Endothelial cell (in vitro differentiated cells): ENCODE data around the gene PTPN11. TPM values are rescaled to one million over a fixed set of nuclear protein-coding genes. Genes with fewer than 3 reads are reported as not detected.
"Not testable (repeated sequence)": the region's sequence is repeated elsewhere in the genome, so short reads cannot be mapped to it uniquely, and the experiment has no call there.

ENCODE experiments used
- DNase-seq: peaks from one replicate; pipeline ENCODE4 v3.0.0; 2021; ENCODE audit warnings: low spot score
- H3K27ac Mint-ChIP-seq: one replicate; pipeline ENCODE4 v1.8.0; 2021; ENCODE audit warnings: mixed read lengths, inconsistent platforms; ENCODE audit not compliant: unreplicated experiment
- H3K27me3 Mint-ChIP-seq: one replicate; pipeline ENCODE4 v1.8.0; 2021; ENCODE audit warnings: mild to moderate bottlenecking, moderate library complexity, mixed read lengths, inconsistent platforms; ENCODE audit not compliant: unreplicated experiment
- H3K36me3 Mint-ChIP-seq: one replicate; pipeline ENCODE4 v1.8.0; 2021; ENCODE audit warnings: mild to moderate bottlenecking, low read depth, mixed read lengths, inconsistent platforms; ENCODE audit not compliant: unreplicated experiment
- H3K4me1 Mint-ChIP-seq: one replicate; pipeline ENCODE4 v1.8.0; 2021; ENCODE audit warnings: mild to moderate bottlenecking, mixed read lengths, inconsistent platforms; ENCODE audit not compliant: unreplicated experiment
- H3K4me3 Mint-ChIP-seq: one replicate; pipeline ENCODE4 v1.8.0; 2021; ENCODE audit warnings: mild to moderate bottlenecking, mixed read lengths, inconsistent platforms; ENCODE audit not compliant: unreplicated experiment
- H3K9me3 Mint-ChIP-seq: one replicate; pipeline ENCODE4 v1.8.0; 2021; ENCODE audit warnings: mixed read lengths, inconsistent platforms; ENCODE audit not compliant: unreplicated experiment
- total RNA-seq: library from RNA; stranded (reverse); fragmentation: NEBNext Ultra II Directional; extraction: Animal tissue kit (Norgen Biotek cat#: 25700); gene quantifications from one replicate; pipeline ENCODE4 v1.2.1, GENCODE V29; 2021; ENCODE audit not compliant: unreplicated experiment
- TF ChIP-seq, protein P1 (sequence below): fragments of 200-600 bp; sonication (generic); IDR thresholded peaks from one replicate; pipeline ENCODE4 v1.5.0; 2021; ENCODE audit warnings: antibody characterized with exemption; ENCODE audit not compliant: unreplicated experiment

Gene PTPN11
- total RNA-seq, 1 donor from 2014 or later, result 97.8 TPM

DNA sequence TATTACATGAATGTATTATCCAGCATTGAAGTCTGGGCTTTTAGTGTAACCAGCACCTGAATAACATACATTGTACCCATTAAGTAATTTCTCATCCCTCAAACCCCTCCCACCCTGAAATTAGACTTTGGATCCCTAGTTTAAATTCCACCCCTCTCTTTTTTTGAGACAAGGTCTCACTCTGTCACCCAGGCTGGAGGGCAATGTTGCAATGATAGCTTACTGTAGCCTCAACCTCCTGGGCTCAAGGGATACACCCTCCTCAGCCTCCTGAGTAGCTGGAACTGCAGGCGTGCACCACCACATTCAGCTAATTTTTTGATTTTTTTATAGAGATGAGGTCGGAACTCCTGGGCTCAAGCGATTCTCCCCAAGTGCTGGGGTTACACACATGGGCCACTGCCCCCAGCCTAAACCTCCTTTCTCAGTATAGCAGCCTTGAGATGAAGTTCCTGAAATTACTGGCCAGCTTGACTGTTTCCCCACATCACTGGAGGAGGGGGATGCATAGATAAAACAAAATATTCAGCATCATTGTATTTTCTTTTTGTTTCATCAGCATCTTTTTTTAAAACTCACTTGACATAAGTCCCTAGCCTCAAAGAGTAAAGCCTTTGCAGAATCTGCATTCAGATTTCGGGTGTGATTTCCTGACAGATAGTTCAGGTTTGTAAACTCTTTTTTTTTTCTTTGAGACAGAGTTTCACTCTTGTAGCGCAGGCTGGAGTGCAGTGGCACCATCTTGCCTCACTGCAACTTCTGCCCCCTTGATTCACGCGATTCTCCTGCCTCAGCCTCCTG, 7.0 kb downstream of the PTPN11 start:
- no peak overlapping the region for H3K4me3 Mint-ChIP-seq
- peaks cover 15% of the 10 kb centered on the region for H3K4me1 Mint-ChIP-seq
- peaks cover 4% of the 10 kb centered on the region for H3K36me3 Mint-ChIP-seq
- H3K27ac Mint-ChIP-seq, result no peak overlapping the region
- H3K27me3 Mint-ChIP-seq, result peaks cover 6% of the 10 kb centered on the region
- no peak for DNase-seq
- H3K9me3 Mint-ChIP-seq, result no peaks in the 10 kb centered on the region
- TF ChIP-seq, protein P1, sequence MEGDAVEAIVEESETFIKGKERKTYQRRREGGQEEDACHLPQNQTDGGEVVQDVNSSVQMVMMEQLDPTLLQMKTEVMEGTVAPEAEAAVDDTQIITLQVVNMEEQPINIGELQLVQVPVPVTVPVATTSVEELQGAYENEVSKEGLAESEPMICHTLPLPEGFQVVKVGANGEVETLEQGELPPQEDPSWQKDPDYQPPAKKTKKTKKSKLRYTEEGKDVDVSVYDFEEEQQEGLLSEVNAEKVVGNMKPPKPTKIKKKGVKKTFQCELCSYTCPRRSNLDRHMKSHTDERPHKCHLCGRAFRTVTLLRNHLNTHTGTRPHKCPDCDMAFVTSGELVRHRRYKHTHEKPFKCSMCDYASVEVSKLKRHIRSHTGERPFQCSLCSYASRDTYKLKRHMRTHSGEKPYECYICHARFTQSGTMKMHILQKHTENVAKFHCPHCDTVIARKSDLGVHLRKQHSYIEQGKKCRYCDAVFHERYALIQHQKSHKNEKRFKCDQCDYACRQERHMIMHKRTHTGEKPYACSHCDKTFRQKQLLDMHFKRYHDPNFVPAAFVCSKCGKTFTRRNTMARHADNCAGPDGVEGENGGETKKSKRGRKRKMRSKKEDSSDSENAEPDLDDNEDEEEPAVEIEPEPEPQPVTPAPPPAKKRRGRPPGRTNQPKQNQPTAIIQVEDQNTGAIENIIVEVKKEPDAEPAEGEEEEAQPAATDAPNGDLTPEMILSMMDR, result no peak

DNA sequence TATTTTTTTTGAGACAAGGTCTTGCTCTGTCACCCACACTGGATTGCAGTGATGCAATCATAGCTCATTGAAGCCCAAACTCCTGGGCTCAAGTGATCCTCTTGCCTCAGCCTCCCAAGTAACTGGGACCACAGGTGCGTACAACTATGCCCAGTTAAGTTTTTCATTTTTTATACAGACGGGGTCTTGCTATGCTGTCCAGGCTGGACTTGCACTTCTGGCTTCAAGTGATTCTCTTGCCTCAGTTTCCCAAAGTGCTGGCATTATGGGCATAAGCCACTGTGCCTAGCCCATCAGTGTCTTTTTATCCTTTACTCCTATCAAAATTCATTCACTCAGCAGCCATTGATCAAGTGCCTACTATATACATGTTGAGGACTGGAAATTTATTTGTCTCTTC, 9.0 kb downstream of the PTPN11 start:
- no peak overlapping the region for H3K4me3 Mint-ChIP-seq
- peaks cover 4% of the 10 kb centered on the region for H3K4me1 Mint-ChIP-seq
- TF ChIP-seq, protein P1, result no peak
- no peak for DNase-seq
- H3K36me3 Mint-ChIP-seq, result peaks cover 4% of the 10 kb centered on the region
- H3K27me3 Mint-ChIP-seq, result peaks cover 6% of the 10 kb centered on the region
- no peak overlapping the region for H3K27ac Mint-ChIP-seq
- H3K9me3 Mint-ChIP-seq, result no peaks in the 10 kb centered on the region

DNA sequence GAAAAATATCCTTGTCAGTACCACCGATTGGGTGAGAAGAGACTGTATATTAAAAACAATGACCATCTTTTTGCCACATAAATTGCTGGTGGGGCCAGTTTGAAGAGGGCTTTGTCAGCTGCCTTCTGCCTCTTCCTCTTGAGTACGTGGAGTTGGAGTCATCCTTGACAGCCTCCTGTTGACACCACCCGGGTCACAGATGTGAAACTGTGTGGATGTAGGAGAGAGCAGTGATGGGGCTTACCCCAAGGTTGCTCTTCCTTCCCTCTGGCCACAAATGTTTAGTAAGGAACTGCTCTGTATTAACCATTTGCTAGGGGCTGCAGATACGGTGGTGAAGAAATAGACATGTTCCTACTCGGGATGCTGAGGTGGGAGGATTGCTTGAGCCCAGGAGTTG, 12.2 kb downstream of the PTPN11 start:
- Mint-ChIP-seq H3K36me3 (peaks cover 4% of the 10 kb centered on the region), H3K4me3 (no peak overlapping the region), H3K27me3 (no peaks in the 10 kb centered on the region), H3K9me3 (no peaks in the 10 kb centered on the region), H3K4me1 (no peaks in the 10 kb centered on the region), H3K27ac (no peak overlapping the region)
- TF ChIP-seq, protein P1, result no peak
- no peak for DNase-seq

DNA sequence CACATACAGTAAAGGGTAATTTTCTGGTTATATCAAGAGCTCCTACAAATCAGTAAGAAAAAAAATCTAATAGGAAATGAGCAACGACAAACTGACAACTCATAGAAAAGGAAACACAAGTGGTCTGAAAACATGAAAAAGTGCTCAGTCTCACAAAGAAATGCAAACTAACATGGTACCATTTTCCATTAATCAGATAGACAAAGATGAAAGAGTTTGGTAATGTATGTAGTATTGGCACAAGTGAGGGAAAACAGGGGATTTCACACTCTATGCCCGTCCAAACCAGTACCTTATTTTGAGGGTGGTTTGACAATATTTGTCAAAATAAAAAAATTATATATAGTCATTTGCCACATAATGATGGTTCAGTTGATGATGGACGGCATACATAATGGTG, 13.2 kb downstream of the PTPN11 start:
- H3K27me3 Mint-ChIP-seq, result no peaks in the 10 kb centered on the region
- DNase-seq, result no peak
- no peak overlapping the region for H3K4me3 Mint-ChIP-seq
- no peaks in the 10 kb centered on the region for H3K4me1 Mint-ChIP-seq
- H3K27ac Mint-ChIP-seq, result no peak overlapping the region
- TF ChIP-seq, protein P1, result no peak
- H3K9me3 Mint-ChIP-seq, result no peaks in the 10 kb centered on the region
- peaks cover 4% of the 10 kb centered on the region for H3K36me3 Mint-ChIP-seq

DNA sequence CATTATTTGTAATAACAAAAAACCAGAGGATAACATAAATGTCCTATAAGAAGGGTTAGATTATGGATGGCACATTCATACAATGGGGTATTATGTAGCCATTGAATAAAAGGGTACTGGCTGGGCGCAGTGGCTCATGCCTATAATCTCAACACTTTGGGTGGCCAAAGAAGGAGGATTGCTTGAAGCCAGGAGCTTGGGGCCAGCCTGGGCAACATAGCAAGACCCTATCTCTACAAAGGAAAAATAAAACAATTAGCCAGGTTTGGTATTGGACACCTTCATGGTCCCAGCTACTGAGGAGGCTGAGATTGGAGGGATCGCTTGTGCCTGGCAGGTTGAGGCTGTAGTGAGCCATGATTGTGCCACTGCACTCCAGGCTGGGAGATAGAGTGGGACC, 14.8 kb downstream of the PTPN11 start:
- Mint-ChIP-seq H3K27ac (no peak overlapping the region), H3K4me1 (no peaks in the 10 kb centered on the region), H3K4me3 (no peak overlapping the region), H3K9me3 (no peaks in the 10 kb centered on the region), H3K36me3 (no peaks in the 10 kb centered on the region), H3K27me3 (no peaks in the 10 kb centered on the region)
- TF ChIP-seq, protein P1, result no peak
- no peak for DNase-seq

DNA sequence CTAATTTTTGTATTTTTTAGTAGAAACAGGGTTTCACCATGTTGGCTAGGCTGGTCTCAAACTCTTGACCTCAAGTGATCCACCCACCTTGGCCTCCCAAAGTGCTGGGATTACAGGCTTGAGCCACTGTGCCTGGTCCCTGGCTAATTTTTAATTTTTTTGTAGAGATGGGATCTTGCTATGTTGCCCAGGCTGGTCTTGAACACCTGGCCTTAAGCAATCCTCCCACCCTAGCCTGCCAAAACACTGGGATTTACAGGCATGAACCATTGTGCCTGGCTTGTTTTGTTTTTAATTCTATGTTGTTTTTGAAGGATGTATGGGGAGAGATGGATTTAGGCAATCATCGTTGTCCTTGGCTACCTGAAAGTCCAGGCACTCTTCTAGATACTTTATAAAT, 19.9 kb downstream of the PTPN11 start:
- H3K4me1 Mint-ChIP-seq, H3K9me3 Mint-ChIP-seq, H3K4me3 Mint-ChIP-seq, H3K27me3 Mint-ChIP-seq, DNase-seq, H3K36me3 Mint-ChIP-seq, H3K27ac Mint-ChIP-seq: not testable (repeated sequence)
